GM23338 (cell line): ENCODE data around the gene MTFR1L. TPM values are rescaled to one million over a fixed set of nuclear protein-coding genes. Genes with fewer than 3 reads are reported as not detected.

Source experiments
- ATAC-seq: fragments of 200-7000 bp; cut with Tn5 transposase; 3 replicates; pipeline ENCODE4 v1.9.1; 2020
- DNase-seq: peaks from one replicate; pipeline ENCODE4 v3.0.0-alpha.2; 2015; ENCODE audit warnings: low spot score
- H2AFZ ChIP-seq: fragments of 200-600 bp; sonication (generic); 2 replicates; pipeline ENCODE4 v1.8.0; 2016; ENCODE audit warnings: antibody characterized with exemption, mild to moderate bottlenecking, moderate library complexity
- H3F3A ChIP-seq: fragments of 200-600 bp; sonication (generic); replicated peaks from 2 replicates; pipeline ENCODE4 v1.8.0; 2017; ENCODE audit warnings: antibody characterized with exemption, mixed run types, low read depth
- H3K27ac ChIP-seq: fragments of 200-600 bp; sonication (generic); 2 replicates; pipeline ENCODE4 v1.6.1; 2016; ENCODE audit warnings: low read depth
- H3K27me3 ChIP-seq: fragments of 200-600 bp; sonication (generic); 2 replicates; pipeline ENCODE4 v1.8.0; 2016; ENCODE audit warnings: mild to moderate bottlenecking, mixed run types, moderate library complexity; ENCODE audit not compliant: insufficient read depth
- H3K36me3 ChIP-seq: fragments of 200-600 bp; sonication (generic); 2 replicates; pipeline ENCODE4 v1.8.0; 2016; ENCODE audit warnings: mild to moderate bottlenecking; ENCODE audit not compliant: insufficient read depth
- H3K4me1 ChIP-seq: fragments of 200-600 bp; sonication (generic); 2 replicates; pipeline ENCODE4 v1.8.0; 2016; ENCODE audit warnings: mild to moderate bottlenecking, moderate library complexity; ENCODE audit not compliant: insufficient read depth
- H3K4me2 ChIP-seq: fragments of 200-600 bp; sonication (generic); 2 replicates; pipeline ENCODE4 v1.7.1; 2017; ENCODE audit warnings: mixed run types
- H3K4me3 ChIP-seq: fragments of 200-600 bp; sonication (generic); 2 replicates; pipeline ENCODE4 v1.6.1; 2016; ENCODE audit warnings: mixed run types
- H3K79me2 ChIP-seq: fragments of 200-600 bp; sonication (generic); replicated peaks from 2 replicates; pipeline ENCODE4 v1.8.0; 2017; ENCODE audit warnings: mild to moderate bottlenecking; ENCODE audit not compliant: insufficient read depth
- H3K9me2 ChIP-seq: fragments of 200-600 bp; sonication (generic); 2 replicates; pipeline ENCODE4 v1.8.0; 2017; ENCODE audit not compliant: insufficient read depth
- H4K20me1 ChIP-seq: fragments of 200-600 bp; sonication (generic); replicated peaks from 2 replicates; pipeline ENCODE4 v1.8.0; 2017; ENCODE audit warnings: mild to moderate bottlenecking; ENCODE audit not compliant: insufficient read depth
- H3K27ac Mint-ChIP-seq: 2 replicates; pipeline ENCODE4 v1.8.0; 2020; ENCODE audit warnings: inconsistent platforms, mild to moderate bottlenecking, moderate library complexity, mixed read lengths
- H3K27me3 Mint-ChIP-seq: 3 replicates; pipeline ENCODE4 v1.8.0; 2022; ENCODE audit warnings: low read depth, mild to moderate bottlenecking, moderate library complexity, mixed read lengths, inconsistent platforms; ENCODE audit not compliant: insufficient read depth, poor library complexity
- H3K36me3 Mint-ChIP-seq: 3 replicates; pipeline ENCODE4 v1.8.0; 2021; ENCODE audit warnings: low read depth, mild to moderate bottlenecking, inconsistent platforms, moderate library complexity, mixed read lengths
- H3K4me1 Mint-ChIP-seq: 3 replicates; pipeline ENCODE4 v1.8.0; 2020; ENCODE audit warnings: mild to moderate bottlenecking, inconsistent platforms, mixed read lengths
- H3K4me3 Mint-ChIP-seq: 3 replicates; pipeline ENCODE4 v1.8.0; 2021; ENCODE audit warnings: moderate library complexity, mild to moderate bottlenecking, inconsistent platforms, mixed read lengths
- H3K9me3 Mint-ChIP-seq: 3 replicates; pipeline ENCODE4 v1.8.0; 2020; ENCODE audit warnings: moderate library complexity, mild to moderate bottlenecking, inconsistent platforms, mixed read lengths
- CREB1 ChIP-seq: fragments of 250-450 bp; sonication (Bioruptor Pico); IDR thresholded peaks from 2 replicates; pipeline ENCODE4 v1.5.0; 2020; ENCODE audit warnings: low read depth, mild to moderate bottlenecking, moderate library complexity
- CTCF ChIP-seq, 2 experiments: fragments of 200-600 bp in 1 of 2; sonication (generic) in 1 of 2; conservative IDR thresholded peaks; 2 replicates each; pipeline versions ENCODE4 v1.5.1 to v1.6.1; 2016 to 2017; ENCODE audit warnings: antibody characterized with exemption in 2 of 2, low read depth in 2 of 2, mild to moderate bottlenecking in 2 of 2, moderate library complexity in 1 of 2
- ETS1 ChIP-seq: IDR thresholded peaks from 2 replicates; pipeline ENCODE4 v1.6.1; 2016; ENCODE audit warnings: antibody characterized with exemption
- EZH2 ChIP-seq: fragments of 200-600 bp; sonication (generic); IDR thresholded peaks from one replicate; pipeline ENCODE4 v1.8.0; 2017; ENCODE audit warnings: antibody characterized with exemption, mild to moderate bottlenecking, low read depth; ENCODE audit not compliant: unreplicated experiment
- EZH2phosphoT487 ChIP-seq: fragments of 200-600 bp; sonication (generic); IDR thresholded peaks from one replicate; pipeline ENCODE4 v1.8.1; 2018; ENCODE audit warnings: antibody characterized with exemption; ENCODE audit not compliant: unreplicated experiment
- JUNB ChIP-seq: IDR thresholded peaks from one replicate; pipeline ENCODE4 v1.6.1; 2016; ENCODE audit warnings: antibody characterized with exemption; ENCODE audit not compliant: unreplicated experiment
- POLR2AphosphoS5 ChIP-seq: IDR thresholded peaks from 2 replicates; pipeline ENCODE4 v1.6.1; 2016; ENCODE audit warnings: antibody characterized with exemption, low read depth
- REST ChIP-seq: IDR thresholded peaks from one replicate; pipeline ENCODE4 v1.6.1; 2018; ENCODE audit warnings: antibody characterized with exemption; ENCODE audit not compliant: unreplicated experiment
- STAT1 ChIP-seq: IDR thresholded peaks from one replicate; pipeline ENCODE4 v1.6.1; 2016; ENCODE audit warnings: antibody characterized with exemption; ENCODE audit not compliant: unreplicated experiment
- ZNF114 ChIP-seq: fragments of 250-450 bp; sonication (Bioruptor Pico); IDR thresholded peaks from 2 replicates; pipeline ENCODE4 v1.5.0; 2020; ENCODE audit warnings: mild to moderate bottlenecking, moderate library complexity
- ZNF331 ChIP-seq: fragments of 250-450 bp; sonication (Bioruptor Pico); IDR thresholded peaks from 2 replicates; pipeline ENCODE4 v1.5.0; 2020; ENCODE audit warnings: low read depth, mild to moderate bottlenecking, moderate library complexity
- ZNF462 ChIP-seq: fragments of 250-450 bp; sonication (Bioruptor Pico); IDR thresholded peaks from 2 replicates; pipeline ENCODE4 v1.5.0; 2020; ENCODE audit warnings: mild to moderate bottlenecking, moderate library complexity
- polyA plus RNA-seq: library from polyadenylated mRNA; unstranded; fragments of >200 nt; fragmentation: Nextera tagmentation; extraction: Ambion mirVana; gene quantifications from 2 replicates; pipeline ENCODE4 v1.2.1, GENCODE V29; 2016
- total RNA-seq: library from RNA; depleted of rRNA; stranded (reverse); fragments of >200 nt; shearing (Covaris generic); gene quantifications from 2 replicates; pipeline ENCODE4 v1.2.3, GENCODE V29; 2014

The MTFR1L gene
- total and polyA plus RNA-seq, 2 experiments from 2014 or later: 14.8 to 22.7 TPM

GRCh38 chr1:25795211-25795610 is 24.5 kb upstream of the MTFR1L start:
- peaks cover 3% of the 10 kb centered on the region for H3K4me1 ChIP-seq
- no peak overlapping the region for H3K4me3 ChIP-seq
- no peak overlapping the region for H3K27ac ChIP-seq
- peaks cover 4% of the 10 kb centered on the region; the same call in 1 of the 2 replicates for H3F3A ChIP-seq
- no peak for DNase-seq
- no peak for ATAC-seq
- no peaks in the 10 kb centered on the region for H3K27me3 ChIP-seq
- no peaks in the 10 kb centered on the region for H3K36me3 ChIP-seq
- no peaks in the 10 kb centered on the region; the same call in 1 of the 2 replicates for H4K20me1 ChIP-seq
- no peaks in the 10 kb centered on the region for H3K9me2 ChIP-seq
- Mint-ChIP-seq H3K4me1 (peaks cover 22% of the 10 kb centered on the region), H3K4me3 (no peak overlapping the region), H3K27ac (no peak overlapping the region), H3K9me3 (no peaks in the 10 kb centered on the region), H3K27me3 (peaks cover 17% of the 10 kb centered on the region), H3K36me3 (no peaks in the 10 kb centered on the region)
- H2AFZ ChIP-seq: no peak overlapping the region
- no peak overlapping the region for H3K4me2 ChIP-seq
- no peaks in the 10 kb centered on the region for H3K79me2 ChIP-seq
- TF ChIP-seq ZNF462 (CRISPR knock-in tag): no peak
- TF ChIP-seq CREB1: no peak
- TF ChIP-seq ZNF331 (CRISPR knock-in tag): no peak
- no peak for TF ChIP-seq CTCF (conservative IDR thresholded peaks at IDR 0.05; ENCODE audit: low read depth in 2 of 2)
- no peak for TF ChIP-seq STAT1
- no peak for TF ChIP-seq POLR2AphosphoS5
- TF ChIP-seq EZH2: no peak
- no peak for TF ChIP-seq ZNF114 (CRISPR knock-in tag)
- TF ChIP-seq JUNB: no peak
- TF ChIP-seq REST: no peak
- no peak for TF ChIP-seq ETS1
- TF ChIP-seq EZH2phosphoT487: no peak
